DMS79 treated with DMSO at 0.1 percent for 48 hours (cell line): ENCODE results near the gene CCL4.

Source experiments
- DNase-seq: peaks from one replicate; lab custom pipeline; 2025; lab: John Stamatoyannopoulos, UW

Gene CCL4

GRCh38 chr17:36144981-36145729 lies 41.5 kb downstream of the CCL4 start:
- DNase-seq = no peak

GRCh38 chr17:36147601-36148000 lies 44.0 kb downstream of the CCL4 start:
- no peak for DNase-seq

- peak; percentile 72 for DNase-seq
Measured at GRCh38 chr17:36148559-36149295, 45.1 kb downstream of the CCL4 start.

- no peak for DNase-seq
Measured at GRCh38 chr17:36149296-36149820, 45.7 kb downstream of the CCL4 start.

- no peak for DNase-seq
Measured at GRCh38 chr17:36151891-36152638, 48.4 kb downstream of the CCL4 start.

- no peak for DNase-seq
Measured at GRCh38 chr17:36152639-36153120, 49.1 kb downstream of the CCL4 start.

GRCh38 chr17:36153895-36154610 lies 50.4 kb downstream of the CCL4 start:
- DNase-seq = no peak
